ENCODE measurements around the gene KCNAB2.

The KCNAB2 gene

DNA sequence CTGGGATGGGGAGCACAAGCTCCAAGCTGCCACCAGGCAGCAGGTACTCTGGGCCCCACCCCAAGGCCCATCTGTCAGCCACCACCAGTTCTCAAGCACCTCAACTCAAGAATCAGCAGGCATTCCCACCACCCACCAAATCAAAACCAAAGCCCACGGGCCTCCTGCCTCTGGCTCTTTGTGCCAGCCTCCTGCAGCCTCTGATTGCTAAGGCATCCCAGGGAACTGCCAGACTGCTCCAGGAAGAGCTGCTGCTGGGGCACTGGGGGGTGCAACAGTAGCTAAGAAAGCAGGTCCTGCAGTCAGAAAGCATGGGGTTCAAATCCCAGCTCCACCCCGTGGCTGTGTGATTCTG, 99.7 kb downstream of the KCNAB2 start:
- Histone ChIP-seq H3F3A (ENCODE audit: insufficient read depth, low read length) (no peaks in the 10 kb centered on the region), H2AFZ (ENCODE audit: low read length) (no peak overlapping the region), H3K4me3 (ENCODE audit: low read depth, low read length, poor library complexity, severe bottlenecking) (no peak overlapping the region), H3K4me1 (ENCODE audit: insufficient read depth, low read length, severe bottlenecking) (no peaks in the 10 kb centered on the region), H3K27me3 (ENCODE audit: insufficient read depth, low read length) (no peaks in the 10 kb centered on the region), H3K79me2 (ENCODE audit: insufficient read depth, low read length) (no peaks in the 10 kb centered on the region), H3K36me3 (ENCODE audit: insufficient read depth, low read length) (no peaks in the 10 kb centered on the region), H3K27ac (ENCODE audit: low read depth, low read length, poor library complexity, severe bottlenecking) (no peak overlapping the region), H4K20me1 (ENCODE audit: insufficient read depth, low read length) (no peaks in the 10 kb centered on the region), H3K9me2 (ENCODE audit: low read depth, low read length) (no peaks in the 10 kb centered on the region), H3K9ac (ENCODE audit: low read length) (no peak overlapping the region), H3K4me2 (ENCODE audit: low read length) (no peak overlapping the region), H3K9me3 (ENCODE audit: low read length) (no peaks in the 10 kb centered on the region)
- no peak for TF ChIP-seq EZH2 (IDR thresholded peaks at IDR 0.05; ENCODE audit: borderline replicate concordance, low read length)
- TF ChIP-seq, protein P1, sequence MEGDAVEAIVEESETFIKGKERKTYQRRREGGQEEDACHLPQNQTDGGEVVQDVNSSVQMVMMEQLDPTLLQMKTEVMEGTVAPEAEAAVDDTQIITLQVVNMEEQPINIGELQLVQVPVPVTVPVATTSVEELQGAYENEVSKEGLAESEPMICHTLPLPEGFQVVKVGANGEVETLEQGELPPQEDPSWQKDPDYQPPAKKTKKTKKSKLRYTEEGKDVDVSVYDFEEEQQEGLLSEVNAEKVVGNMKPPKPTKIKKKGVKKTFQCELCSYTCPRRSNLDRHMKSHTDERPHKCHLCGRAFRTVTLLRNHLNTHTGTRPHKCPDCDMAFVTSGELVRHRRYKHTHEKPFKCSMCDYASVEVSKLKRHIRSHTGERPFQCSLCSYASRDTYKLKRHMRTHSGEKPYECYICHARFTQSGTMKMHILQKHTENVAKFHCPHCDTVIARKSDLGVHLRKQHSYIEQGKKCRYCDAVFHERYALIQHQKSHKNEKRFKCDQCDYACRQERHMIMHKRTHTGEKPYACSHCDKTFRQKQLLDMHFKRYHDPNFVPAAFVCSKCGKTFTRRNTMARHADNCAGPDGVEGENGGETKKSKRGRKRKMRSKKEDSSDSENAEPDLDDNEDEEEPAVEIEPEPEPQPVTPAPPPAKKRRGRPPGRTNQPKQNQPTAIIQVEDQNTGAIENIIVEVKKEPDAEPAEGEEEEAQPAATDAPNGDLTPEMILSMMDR (IDR thresholded peaks at IDR 0.05; ENCODE audit: low read length): no peak

DNA sequence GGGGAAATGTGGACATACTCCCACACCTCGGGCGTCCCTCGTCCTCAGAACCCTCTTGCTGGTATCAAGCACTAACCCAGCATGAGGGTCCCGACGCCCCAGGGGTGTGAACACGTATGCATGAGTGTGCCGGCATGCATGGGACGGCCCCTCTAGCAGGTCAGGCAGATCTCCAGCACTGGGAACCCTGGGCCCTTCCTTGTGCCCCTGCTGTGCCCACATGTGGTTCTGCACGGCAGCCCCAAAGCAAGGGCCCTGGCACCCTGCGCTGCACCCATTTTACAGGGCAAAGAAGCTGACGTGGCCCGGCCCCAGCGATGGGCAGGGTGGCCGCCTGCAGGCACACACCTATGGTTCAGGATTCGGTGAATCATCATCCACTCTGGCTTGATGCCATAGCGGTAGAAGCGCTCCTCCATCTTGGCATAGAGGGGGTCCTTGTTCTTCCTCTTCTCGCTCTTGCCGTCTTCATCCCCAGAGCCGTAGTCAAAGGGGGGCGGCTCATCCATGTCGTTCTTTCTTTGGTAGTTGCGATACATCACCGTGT, 100.2 kb downstream of the KCNAB2 start:
- H3K9ac ChIP-seq (ENCODE audit: low read length): no peak overlapping the region
- H4K20me1 ChIP-seq (ENCODE audit: insufficient read depth, low read length): no peaks in the 10 kb centered on the region
- TF ChIP-seq EZH2 (IDR thresholded peaks at IDR 0.05; ENCODE audit: borderline replicate concordance, low read length): no peak
- TF ChIP-seq, protein P1 (IDR thresholded peaks at IDR 0.05; ENCODE audit: low read length): no peak
- H2AFZ ChIP-seq (ENCODE audit: low read length): no peak overlapping the region
- H3K9me2 ChIP-seq (ENCODE audit: low read depth, low read length): no peaks in the 10 kb centered on the region
- no peaks in the 10 kb centered on the region for H3K79me2 ChIP-seq (ENCODE audit: insufficient read depth, low read length)
- H3K4me1 ChIP-seq (ENCODE audit: insufficient read depth, low read length, severe bottlenecking): no peaks in the 10 kb centered on the region
- no peaks in the 10 kb centered on the region for H3K9me3 ChIP-seq (ENCODE audit: low read length)
- H3K27me3 ChIP-seq (ENCODE audit: insufficient read depth, low read length): no peaks in the 10 kb centered on the region
- no peak overlapping the region for H3K4me2 ChIP-seq (ENCODE audit: low read length)
- H3F3A ChIP-seq (ENCODE audit: insufficient read depth, low read length): no peaks in the 10 kb centered on the region
- no peak overlapping the region for H3K27ac ChIP-seq (ENCODE audit: low read depth, low read length, poor library complexity, severe bottlenecking)
- H3K36me3 ChIP-seq (ENCODE audit: insufficient read depth, low read length): no peaks in the 10 kb centered on the region
- H3K4me3 ChIP-seq (ENCODE audit: low read depth, low read length, poor library complexity, severe bottlenecking): no peak overlapping the region

DNA sequence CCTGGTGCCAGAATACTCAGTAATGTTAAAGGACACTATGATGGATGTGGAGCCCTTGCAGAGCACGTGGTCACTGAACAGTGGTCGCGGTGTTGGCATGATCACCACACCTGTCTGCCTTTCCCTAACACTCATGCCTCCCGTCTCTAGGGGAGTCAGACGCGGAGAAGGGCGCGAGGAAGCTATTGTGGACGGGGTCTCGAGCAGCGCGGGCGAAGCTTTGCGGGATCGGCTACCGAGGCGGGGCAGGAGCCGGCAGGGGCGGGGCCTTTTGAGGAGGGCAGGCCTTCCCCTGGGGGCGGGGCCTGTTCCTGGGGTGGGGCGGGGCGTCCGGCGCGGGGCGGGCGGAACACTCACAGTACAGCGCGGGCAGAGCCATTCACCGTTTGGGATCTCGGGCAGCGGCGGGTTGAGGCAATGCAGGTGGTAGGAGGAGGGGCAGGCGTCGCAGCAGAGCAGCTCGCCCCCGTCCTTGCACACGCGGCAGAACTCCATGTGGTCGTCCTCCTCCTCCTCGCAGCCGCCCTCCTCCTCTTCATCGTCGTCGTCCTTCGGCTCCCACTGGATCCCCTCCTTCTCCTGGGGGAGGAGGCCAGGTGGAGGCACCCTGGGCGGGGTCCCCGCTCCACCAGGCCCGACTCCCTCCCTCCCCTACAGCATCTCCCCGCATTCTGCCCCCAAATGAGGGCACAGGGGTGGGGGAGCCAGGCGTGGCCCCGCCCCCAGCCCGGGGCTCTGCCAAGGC, 103.0 kb downstream of the KCNAB2 start:
- H3K27ac ChIP-seq (ENCODE audit: low read depth, low read length, poor library complexity, severe bottlenecking): no peak overlapping the region
- no peaks in the 10 kb centered on the region for H3K79me2 ChIP-seq (ENCODE audit: insufficient read depth, low read length)
- H3K4me3 ChIP-seq (ENCODE audit: low read depth, low read length, poor library complexity, severe bottlenecking): no peak overlapping the region
- H4K20me1 ChIP-seq (ENCODE audit: insufficient read depth, low read length): no peaks in the 10 kb centered on the region
- H3K9me3 ChIP-seq (ENCODE audit: low read length): no peaks in the 10 kb centered on the region
- no peaks in the 10 kb centered on the region for H3F3A ChIP-seq (ENCODE audit: insufficient read depth, low read length)
- H3K4me2 ChIP-seq (ENCODE audit: low read length): no peak overlapping the region
- no peak overlapping the region for H2AFZ ChIP-seq (ENCODE audit: low read length)
- TF ChIP-seq, protein P1 (IDR thresholded peaks at IDR 0.05; ENCODE audit: low read length): no peak
- TF ChIP-seq EZH2 (IDR thresholded peaks at IDR 0.05; ENCODE audit: borderline replicate concordance, low read length): no peak
- H3K27me3 ChIP-seq (ENCODE audit: insufficient read depth, low read length): no peaks in the 10 kb centered on the region
- no peaks in the 10 kb centered on the region for H3K4me1 ChIP-seq (ENCODE audit: insufficient read depth, low read length, severe bottlenecking)
- H3K9me2 ChIP-seq (ENCODE audit: low read depth, low read length): no peaks in the 10 kb centered on the region
- H3K36me3 ChIP-seq (ENCODE audit: insufficient read depth, low read length): no peaks in the 10 kb centered on the region
- no peak overlapping the region for H3K9ac ChIP-seq (ENCODE audit: low read length)
